ENCODE data around the gene DYRK4.

GRCh38 chr12:4610481-4610880 lies 48.5 kb downstream of the DYRK4 start:
- TF ChIP-seq, protein P1, sequence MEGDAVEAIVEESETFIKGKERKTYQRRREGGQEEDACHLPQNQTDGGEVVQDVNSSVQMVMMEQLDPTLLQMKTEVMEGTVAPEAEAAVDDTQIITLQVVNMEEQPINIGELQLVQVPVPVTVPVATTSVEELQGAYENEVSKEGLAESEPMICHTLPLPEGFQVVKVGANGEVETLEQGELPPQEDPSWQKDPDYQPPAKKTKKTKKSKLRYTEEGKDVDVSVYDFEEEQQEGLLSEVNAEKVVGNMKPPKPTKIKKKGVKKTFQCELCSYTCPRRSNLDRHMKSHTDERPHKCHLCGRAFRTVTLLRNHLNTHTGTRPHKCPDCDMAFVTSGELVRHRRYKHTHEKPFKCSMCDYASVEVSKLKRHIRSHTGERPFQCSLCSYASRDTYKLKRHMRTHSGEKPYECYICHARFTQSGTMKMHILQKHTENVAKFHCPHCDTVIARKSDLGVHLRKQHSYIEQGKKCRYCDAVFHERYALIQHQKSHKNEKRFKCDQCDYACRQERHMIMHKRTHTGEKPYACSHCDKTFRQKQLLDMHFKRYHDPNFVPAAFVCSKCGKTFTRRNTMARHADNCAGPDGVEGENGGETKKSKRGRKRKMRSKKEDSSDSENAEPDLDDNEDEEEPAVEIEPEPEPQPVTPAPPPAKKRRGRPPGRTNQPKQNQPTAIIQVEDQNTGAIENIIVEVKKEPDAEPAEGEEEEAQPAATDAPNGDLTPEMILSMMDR (IDR thresholded peaks at IDR 0.05; ENCODE audit: low read depth, low read length, poor library complexity, severe bottlenecking) = no peak
- TF ChIP-seq EZH2phosphoT487 (IDR thresholded peaks at IDR 0.05; ENCODE audit: borderline replicate concordance, low read length) = no peak

Data from DOHH2 (cell line).